ENCODE results near the gene PROC. TPM values are rescaled to one million over a fixed set of nuclear protein-coding genes. Genes with fewer than 3 reads are reported as not detected.

Gene PROC
- total RNA-seq, 1 experiment from 2014 or later = not detected

- TF ChIP-seq POLR2AphosphoS5 (IDR thresholded peaks at IDR 0.05; ENCODE audit: low read depth, low read length) = no peak
- no peak for TF ChIP-seq SRF (IDR thresholded peaks at IDR 0.05; ENCODE audit: low read depth)
- TF ChIP-seq, protein P1, sequence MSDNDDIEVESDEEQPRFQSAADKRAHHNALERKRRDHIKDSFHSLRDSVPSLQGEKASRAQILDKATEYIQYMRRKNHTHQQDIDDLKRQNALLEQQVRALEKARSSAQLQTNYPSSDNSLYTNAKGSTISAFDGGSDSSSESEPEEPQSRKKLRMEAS (IDR thresholded peaks at IDR 0.05) = no peak
- no peak for TF ChIP-seq ZFX (IDR thresholded peaks at IDR 0.05)
- no peak for TF ChIP-seq ATF3 (IDR thresholded peaks at IDR 0.05)
- TF ChIP-seq FOSL1 (IDR thresholded peaks at IDR 0.05; ENCODE audit: low read depth) = no peak
These were observed 29.6 kb upstream of the PROC start (continued) for GRCh38 chr2:127388423-127389164.

DNA sequence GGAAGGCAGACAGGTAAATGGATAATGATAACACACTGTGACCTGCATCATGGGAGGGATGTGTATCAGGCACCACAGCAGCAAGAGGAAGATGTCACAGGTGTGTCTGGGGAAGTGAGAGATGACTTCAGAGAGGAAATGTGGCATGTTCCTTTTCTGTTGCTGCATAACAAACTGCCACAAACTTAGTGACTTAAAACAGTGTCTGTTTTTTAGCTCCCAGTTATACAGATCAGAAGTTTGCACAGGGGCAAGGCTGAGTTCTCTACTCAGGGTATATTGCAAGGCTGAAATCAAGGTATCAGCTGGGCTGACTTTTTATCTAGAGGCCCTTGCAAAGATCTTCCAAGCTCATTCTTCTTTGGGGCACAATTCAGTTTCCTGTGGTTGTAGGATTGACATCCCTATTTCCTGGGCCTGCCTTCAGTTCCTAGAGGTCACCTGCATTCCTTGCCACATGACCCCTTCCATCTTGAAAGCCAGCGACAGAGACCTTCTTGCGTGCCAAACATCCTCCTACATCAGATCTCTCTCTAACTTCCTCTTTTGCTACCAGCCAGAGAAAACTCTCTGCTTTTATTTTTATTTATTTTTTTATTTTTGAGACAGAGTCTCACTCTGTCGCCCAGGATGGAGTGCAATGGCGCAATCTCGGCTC lies 28.3 kb upstream of the PROC start:
- Histone ChIP-seq H4K20me1 (ENCODE audit: insufficient read depth) (no peaks in the 10 kb centered on the region), H2AFZ (ENCODE audit: low read depth, low read length, poor library complexity, severe bottlenecking) (no peak overlapping the region), H3K27ac (ENCODE audit: low read depth, low read length) (no peak overlapping the region), H3K36me3 (ENCODE audit: control insufficient read depth in 1 of 2, insufficient read depth in 2 of 2, low read length in 2 of 2) (no peaks in the 10 kb centered on the region), H3K4me3 (replicated peaks in 1 of 2; ENCODE audit: low read depth in 1 of 2, low read length in 2 of 2) (no peak overlapping the region), H3K9me2 (ENCODE audit: insufficient read depth) (no peaks in the 10 kb centered on the region), H3K9me3 (ENCODE audit: control insufficient read depth in 1 of 2, insufficient read depth in 1 of 2, low read depth in 1 of 2, low read length in 2 of 2) (no peaks in the 10 kb centered on the region), H3K4me2 (ENCODE audit: low read length) (no peak overlapping the region), H3K9ac (ENCODE audit: low read length) (no peak overlapping the region), H3K4me1 (ENCODE audit: control insufficient read depth in 1 of 2, insufficient read depth in 2 of 2, low read length in 2 of 2) (peaks cover 14 to 23% of the 10 kb centered on the region in 2 experiments), H3K79me2 (ENCODE audit: insufficient read depth, low read length) (peaks cover 22% of the 10 kb centered on the region), H3K27me3 (ENCODE audit: insufficient read depth, low read length) (no peaks in the 10 kb centered on the region)
- ChIA-PET RAD21 (ENCODE audit: low non-redundant PET in 1 of 2, low total read pairs in 2 of 2, uncharacterized antibody in 2 of 2, unreplicated experiment in 2 of 2) (no interaction called here), POLR2A (no interaction called here), CTCF (no interaction called here)
- BruUV-seq (replicated peaks) = no TSS peak
- no peak for DNase-seq (ENCODE audit: low read depth, low spot score)
- no peak for TF ChIP-seq TCF7L2 (IDR thresholded peaks at IDR 0.05; ENCODE audit: borderline replicate concordance, extremely low read depth, insufficient read depth, insufficient read length)
- TF ChIP-seq SIN3A (IDR thresholded peaks at IDR 0.05; ENCODE audit: low read depth) = no peak
- no peak for TF ChIP-seq YY1 (IDR thresholded peaks at IDR 0.05; ENCODE audit: extremely low read depth, insufficient replicate concordance, low read depth, low read length)
- no peak for TF ChIP-seq CEBPB (IDR thresholded peaks at IDR 0.05; ENCODE audit: low read depth)
- intact Hi-C loops (cut with micrococcal nuclease) = loop anchor here (5.0 kb wide), 1 partner anchor 328 kb away; no protein-coding TSS in a partner anchor
- ATAC-seq = no peak

Data from HCT116 (cell line).